Activated naive CD4-positive, alpha-beta T cell treated with anti-CD3 and anti-CD28 coated beads for 36 hours (primary cell): Measurements from ENCODE around the gene NAV2. TPM values are rescaled to one million over a fixed set of nuclear protein-coding genes. Genes with fewer than 3 reads are reported as not detected.

Experiments used
- CTCF ChIA-PET: fragments of 350-600 bp; sonication (Branson Sonifier 250); formaldehyde crosslinking; loops from one replicate; lab custom pipeline; 2021; ENCODE audit warnings: antibody characterized with exemption; lab: Charles Lee
- DNase-seq: peaks from one replicate; pipeline ENCODE4 v3.0.0-alpha.2; 2020
- H3K27ac Mint-ChIP-seq: one replicate; pipeline ENCODE4 v1.8.0; 2021; ENCODE audit warnings: mild to moderate bottlenecking, mixed read lengths
- H3K27me3 Mint-ChIP-seq: one replicate; pipeline ENCODE4 v1.8.0; 2021; ENCODE audit warnings: low read depth, mixed read lengths
- H3K36me3 Mint-ChIP-seq: one replicate; pipeline ENCODE4 v1.8.0; 2021; ENCODE audit warnings: low read depth, mixed read lengths
- H3K4me1 Mint-ChIP-seq: one replicate; pipeline ENCODE4 v1.8.0; 2021; ENCODE audit warnings: low read depth, mixed read lengths
- H3K4me3 Mint-ChIP-seq: one replicate; pipeline ENCODE4 v1.8.0; 2021; ENCODE audit warnings: mild to moderate bottlenecking, moderate library complexity, mixed read lengths
- H3K9me3 Mint-ChIP-seq: one replicate; pipeline ENCODE4 v1.8.0; 2021; ENCODE audit warnings: mixed read lengths
- intact Hi-C: fragments of 100-400 bp; cut with micrococcal nuclease; formaldehyde crosslinking; loops from one replicate; pipeline ENCODE4 v1.15.1; 2023
- total RNA-seq, 2 experiments: library from RNA; stranded (reverse); gene quantifications; one replicate each; pipeline ENCODE4 v1.2.3, GENCODE V29; 2021

Gene NAV2
- total RNA-seq, 2 experiments from 2014 or later = 0.20 to 0.41 TPM

GRCh38 chr11:19675397-19675796 lies 37.2 kb upstream of the NAV2 start:
- Mint-ChIP-seq H3K36me3 (no peaks in the 10 kb centered on the region), H3K27ac (no peak overlapping the region), H3K4me1 (no peaks in the 10 kb centered on the region), H3K9me3 (no peaks in the 10 kb centered on the region), H3K27me3 (peaks cover 9% of the 10 kb centered on the region), H3K4me3 (no peak overlapping the region)
- DNase-seq = no peak
- CTCF ChIA-PET = interaction anchor here (0.9 kb wide), 1 partner anchor 228 kb away, joined by 3 read pairs; no protein-coding TSS in a partner anchor
- intact Hi-C loops = no loop called here

GRCh38 chr11:19676475-19677380 lies 35.9 kb upstream of the NAV2 start:
- peaks cover 9% of the 10 kb centered on the region for H3K27me3 Mint-ChIP-seq
- CTCF ChIA-PET = no interaction called here
- H3K4me3 Mint-ChIP-seq = no peak overlapping the region
- no peaks in the 10 kb centered on the region for H3K36me3 Mint-ChIP-seq
- intact Hi-C loops = no loop called here
- H3K9me3 Mint-ChIP-seq = no peaks in the 10 kb centered on the region
- no peak for DNase-seq
- H3K4me1 Mint-ChIP-seq = no peaks in the 10 kb centered on the region
- H3K27ac Mint-ChIP-seq = no peak overlapping the region

GRCh38 chr11:19677381-19678080 lies 35.1 kb upstream of the NAV2 start:
- Mint-ChIP-seq H3K4me1 (no peaks in the 10 kb centered on the region), H3K4me3 (no peak overlapping the region), H3K27ac (no peak overlapping the region), H3K36me3 (no peaks in the 10 kb centered on the region), H3K27me3 (peaks cover 9% of the 10 kb centered on the region), H3K9me3 (no peaks in the 10 kb centered on the region)
- intact Hi-C loops = no loop called here
- CTCF ChIA-PET = interaction anchor here (0.6 kb wide), 1 partner anchor 347 kb away, joined by 3 read pairs; no protein-coding TSS in a partner anchor
- no peak for DNase-seq

- Mint-ChIP-seq H3K9me3 (no peaks in the 10 kb centered on the region), H3K4me1 (no peaks in the 10 kb centered on the region), H3K4me3 (no peak overlapping the region), H3K36me3 (no peaks in the 10 kb centered on the region), H3K27me3 (peaks cover 6% of the 10 kb centered on the region), H3K27ac (no peak overlapping the region)
- no peak for DNase-seq
- CTCF ChIA-PET = no interaction called here
- intact Hi-C loops = no loop called here
These were observed 32.4 kb upstream of the NAV2 start for GRCh38 chr11:19679952-19680828.

GRCh38 chr11:19680829-19681368 lies 31.7 kb upstream of the NAV2 start:
- Mint-ChIP-seq H3K27ac (no peak overlapping the region), H3K9me3 (no peaks in the 10 kb centered on the region), H3K27me3 (peaks cover 6% of the 10 kb centered on the region)

GRCh38 chr11:19683141-19683805 lies 29.4 kb upstream of the NAV2 start:
- no peak for DNase-seq
- Mint-ChIP-seq H3K9me3 (no peaks in the 10 kb centered on the region), H3K4me3 (no peak overlapping the region), H3K4me1 (no peaks in the 10 kb centered on the region), H3K36me3 (no peaks in the 10 kb centered on the region), H3K27me3 (peaks cover 4% of the 10 kb centered on the region), H3K27ac (no peak overlapping the region)
- CTCF ChIA-PET = no interaction called here
- intact Hi-C loops = no loop called here

More at GRCh38 chr11:19680829-19681368, 31.7 kb upstream of the NAV2 start:
- intact Hi-C loops = no loop called here
- Mint-ChIP-seq H3K4me1 (no peaks in the 10 kb centered on the region), H3K4me3 (no peak overlapping the region), H3K36me3 (no peaks in the 10 kb centered on the region)
- CTCF ChIA-PET = no interaction called here
- DNase-seq = no peak

- no peak overlapping the region for H3K4me3 Mint-ChIP-seq
- H3K9me3 Mint-ChIP-seq = no peaks in the 10 kb centered on the region
- CTCF ChIA-PET = no interaction called here
- intact Hi-C loops = no loop called here
- H3K27ac Mint-ChIP-seq = no peak overlapping the region
- H3K4me1 Mint-ChIP-seq = no peaks in the 10 kb centered on the region
- H3K36me3 Mint-ChIP-seq = no peaks in the 10 kb centered on the region
- H3K27me3 Mint-ChIP-seq = peaks cover 4% of the 10 kb centered on the region
- DNase-seq = no peak
These were observed 28.7 kb upstream of the NAV2 start for GRCh38 chr11:19683862-19684491.

- Mint-ChIP-seq H3K4me1 (no peaks in the 10 kb centered on the region), H3K27me3 (no peaks in the 10 kb centered on the region), H3K36me3 (no peaks in the 10 kb centered on the region), H3K27ac (no peak overlapping the region), H3K9me3 (no peaks in the 10 kb centered on the region), H3K4me3 (no peak overlapping the region)
- CTCF ChIA-PET = no interaction called here
- intact Hi-C loops = no loop called here
- no peak for DNase-seq
These were observed 26.4 kb upstream of the NAV2 start for GRCh38 chr11:19686234-19686633.

- no peak overlapping the region for H3K27ac Mint-ChIP-seq
- H3K36me3 Mint-ChIP-seq = no peaks in the 10 kb centered on the region
- no peaks in the 10 kb centered on the region for H3K9me3 Mint-ChIP-seq
- CTCF ChIA-PET = no interaction called here
- no peaks in the 10 kb centered on the region for H3K4me1 Mint-ChIP-seq
- H3K4me3 Mint-ChIP-seq = no peak overlapping the region
- intact Hi-C loops = no loop called here
- no peak for DNase-seq
- H3K27me3 Mint-ChIP-seq = no peaks in the 10 kb centered on the region
These were observed 25.2 kb upstream of the NAV2 start for GRCh38 chr11:19687392-19687791.

- no peak for DNase-seq
- H3K36me3 Mint-ChIP-seq = no peaks in the 10 kb centered on the region
- CTCF ChIA-PET = no interaction called here
- H3K9me3 Mint-ChIP-seq = no peaks in the 10 kb centered on the region
- no peaks in the 10 kb centered on the region for H3K27me3 Mint-ChIP-seq
- H3K4me1 Mint-ChIP-seq = no peaks in the 10 kb centered on the region
- intact Hi-C loops = no loop called here
- H3K27ac Mint-ChIP-seq = no peak overlapping the region
- H3K4me3 Mint-ChIP-seq = no peak overlapping the region
These were observed 23.2 kb upstream of the NAV2 start for GRCh38 chr11:19689281-19690000.

- Mint-ChIP-seq H3K9me3 (no peaks in the 10 kb centered on the region), H3K4me3 (no peak overlapping the region), H3K4me1 (no peaks in the 10 kb centered on the region), H3K36me3 (no peaks in the 10 kb centered on the region), H3K27ac (no peak overlapping the region), H3K27me3 (no peaks in the 10 kb centered on the region)
- DNase-seq = no peak
- intact Hi-C loops = no loop called here
- CTCF ChIA-PET = no interaction called here
These were observed 21.8 kb upstream of the NAV2 start for GRCh38 chr11:19690885-19691284.
